HCT116 (cell line): ENCODE data around the gene MYDGF. TPM values are rescaled to one million over a fixed set of nuclear protein-coding genes. Genes with fewer than 3 reads are reported as not detected.

Experiments
- ATAC-seq: fragments of 200-7000 bp; cut with Tn5 transposase; 2 replicates; pipeline ENCODE4 v1.9.1; 2020; ENCODE audit warnings: mild to moderate bottlenecking, moderate library complexity
- BruUV-seq: library from RNA; stranded (reverse); fragments of 400-500 nt; replicated peaks from 2 replicates; lab custom pipeline; 2021; lab: Mats Ljungman, UMichigan
- CTCF ChIA-PET: fragments of 300-600 bp; sonication (Branson Sonifier 250); formaldehyde crosslinking; loops from one replicate; lab custom pipeline; 2021; ENCODE audit warnings: antibody characterized with exemption; lab: Charles Lee
- POLR2A ChIA-PET: fragments of 300-600, 350-600 bp; sonication (Branson Sonifier 250); formaldehyde crosslinking; loops from one replicate; lab custom pipeline; 2021; ENCODE audit warnings: antibody characterized with exemption; lab: Charles Lee
- RAD21 ChIA-PET, 2 experiments: fragments of 300-600 bp; sonication (Branson Sonifier 250); formaldehyde crosslinking; loops; one replicate each; lab custom pipeline; 2023; ENCODE audit warnings: low total read pairs in 2 of 2; ENCODE audit not compliant: uncharacterized antibody in 2 of 2, unreplicated experiment in 2 of 2, low non-redundant PET in 1 of 2; lab: Charles Lee
- DNase-seq: peaks from one replicate; pipeline ENCODE4 v3.0.0-alpha.2; 2010; ENCODE audit warnings: low read depth, low spot score
- H2AFZ ChIP-seq: fragments of 200-600 bp; shearing (Covaris generic), sonication (generic); 2 replicates; pipeline ENCODE4 v1.6.1; 2017; ENCODE audit warnings: low read depth, mixed run types, mixed read lengths, antibody characterized with exemption, low read length; ENCODE audit not compliant: poor library complexity, severe bottlenecking
- H3K27ac ChIP-seq: 2 replicates; pipeline ENCODE4 v1.5.1; 2012; ENCODE audit warnings: low read depth, low read length
- H3K27me3 ChIP-seq: fragments of 200-600 bp; sonication (generic); 2 replicates; pipeline ENCODE4 v1.6.1; 2016; ENCODE audit warnings: mixed run types, low read length, mixed read lengths; ENCODE audit not compliant: insufficient read depth
- H3K36me3 ChIP-seq, 2 experiments: fragments of 200-500 bp in 1 of 2; fragments of 200-600 bp in 1 of 2; sonication (Bioruptor generic) in 1 of 2; sonication (generic) in 1 of 2; 2 replicates each; pipeline versions ENCODE4 v1.5.1 to v1.6.1; 2014 to 2016; ENCODE audit warnings: low read length in 2 of 2, inconsistent platforms in 1 of 2, mixed read lengths in 1 of 2, mixed run types in 1 of 2; ENCODE audit not compliant: insufficient read depth in 2 of 2, control insufficient read depth in 1 of 2
- H3K4me1 ChIP-seq, 2 experiments: fragments of 200-600 bp in 1 of 2; sonication (generic) in 1 of 2; 2 replicates each; pipeline versions ENCODE4 v1.5.1 to v1.6.1; 2012 to 2017; ENCODE audit warnings: low read length in 2 of 2, inconsistent platforms in 1 of 2, mild to moderate bottlenecking in 1 of 2, mixed read lengths in 1 of 2, mixed run types in 1 of 2, moderate library complexity in 1 of 2; ENCODE audit not compliant: insufficient read depth in 2 of 2, control insufficient read depth in 1 of 2
- H3K4me2 ChIP-seq: fragments of 200-600 bp; sonication (generic); 2 replicates; pipeline ENCODE4 v1.6.1; 2017; ENCODE audit warnings: mixed run types, low read length, mixed read lengths
- H3K4me3 ChIP-seq, 2 experiments: fragments of 200-600 bp in 1 of 2; sonication (generic) in 1 of 2; replicated peaks in 1 of 2; 2 replicates each; pipeline ENCODE4 v1.5.1; 2011 to 2016; ENCODE audit warnings: low read length in 2 of 2, control low read depth in 1 of 2, low read depth in 1 of 2, mild to moderate bottlenecking in 1 of 2, mixed read lengths in 1 of 2, mixed run types in 1 of 2
- H3K79me2 ChIP-seq: fragments of 200-600 bp; sonication (generic); 2 replicates; pipeline ENCODE4 v1.6.1; 2017; ENCODE audit warnings: mild to moderate bottlenecking, mixed run types, low read length, moderate library complexity, mixed read lengths; ENCODE audit not compliant: insufficient read depth
- H3K9ac ChIP-seq: fragments of 200-600 bp; sonication (generic); 2 replicates; pipeline ENCODE4 v1.6.1; 2016; ENCODE audit warnings: low read length, mixed read lengths
- H3K9me2 ChIP-seq: fragments of 200-600 bp; sonication (generic), shearing (Covaris generic); 2 replicates; pipeline ENCODE4 v1.6.1; 2017; ENCODE audit warnings: mixed run types, mild to moderate bottlenecking, moderate library complexity; ENCODE audit not compliant: insufficient read depth
- H3K9me3 ChIP-seq, 2 experiments: fragments of 200-500 bp in 1 of 2; fragments of 200-600 bp in 1 of 2; sonication (Bioruptor generic) in 1 of 2; sonication (generic) in 1 of 2; 2 replicates each; pipeline ENCODE4 v1.6.1; 2014 to 2017; ENCODE audit warnings: low read length in 2 of 2, mixed read lengths in 2 of 2, inconsistent platforms in 1 of 2, low read depth in 1 of 2, mild to moderate bottlenecking in 1 of 2, mixed run types in 1 of 2, moderate library complexity in 1 of 2; ENCODE audit not compliant: control insufficient read depth in 1 of 2, insufficient read depth in 1 of 2
- H4K20me1 ChIP-seq: fragments of 200-600 bp; sonication (generic), shearing (Covaris generic); 2 replicates; pipeline ENCODE4 v1.6.1; 2017; ENCODE audit warnings: mixed run types, mild to moderate bottlenecking, moderate library complexity; ENCODE audit not compliant: insufficient read depth
- CEBPB ChIP-seq: IDR thresholded peaks from 2 replicates; pipeline ENCODE4 v1.6.1; 2012; ENCODE audit warnings: low read depth
- EGR1 ChIP-seq: IDR thresholded peaks from 2 replicates; pipeline ENCODE4 v1.6.1; 2012; ENCODE audit warnings: low read depth
- EZH2phosphoT487 ChIP-seq: fragments of 200-600 bp; IDR thresholded peaks from 2 replicates; pipeline ENCODE4 v1.6.1; 2018; ENCODE audit warnings: antibody characterized with exemption, borderline replicate concordance
- JUND ChIP-seq: IDR thresholded peaks from 2 replicates; pipeline ENCODE4 v1.6.1; 2012
- POLR2AphosphoS5 ChIP-seq: IDR thresholded peaks from 2 replicates; pipeline ENCODE4 v1.6.1; 2011; ENCODE audit warnings: mild to moderate bottlenecking, low read depth, low read length, moderate library complexity
- SP1 ChIP-seq: IDR thresholded peaks from 2 replicates; pipeline ENCODE4 v1.6.1; 2012; ENCODE audit warnings: low read depth
- SRF ChIP-seq: IDR thresholded peaks from 2 replicates; pipeline ENCODE4 v1.6.1; 2012; ENCODE audit warnings: low read depth
- TCF7L2 ChIP-seq: IDR thresholded peaks from 2 replicates; pipeline ENCODE4 v1.7.0; 2011; ENCODE audit warnings: borderline replicate concordance, inconsistent platforms; ENCODE audit not compliant: insufficient read depth, insufficient read length; ENCODE audit errors: extremely low read depth
- YY1 ChIP-seq: IDR thresholded peaks from 2 replicates; pipeline ENCODE4 v1.6.1; 2011; ENCODE audit warnings: low read length, low read depth, moderate library complexity, mild to moderate bottlenecking; ENCODE audit not compliant: insufficient replicate concordance; ENCODE audit errors: extremely low read depth
- ZFX ChIP-seq: fragments of 450-650 bp; IDR thresholded peaks from 2 replicates; pipeline ENCODE4 v1.6.1; 2017
- ZNF274 ChIP-seq: fragments of 200-500 bp; sonication (Bioruptor generic); IDR thresholded peaks from 2 replicates; pipeline ENCODE4 v1.6.1; 2014; ENCODE audit warnings: mild to moderate bottlenecking, low read depth, low read length, inconsistent platforms
- intact Hi-C: fragments of 100-400 bp; cut with micrococcal nuclease; formaldehyde crosslinking; loops from 2 replicates; pipeline ENCODE4 v1.10.0; 2022
- total RNA-seq: library from RNA; stranded (reverse); gene quantifications from one replicate; pipeline ENCODE4 v1.2.1, GENCODE V29; 2021; ENCODE audit not compliant: unreplicated experiment
- TF ChIP-seq, protein P1 (sequence below): IDR thresholded peaks from 2 replicates; pipeline ENCODE4 v1.6.1; 2012
- TF ChIP-seq, protein P2 (sequence below): IDR thresholded peaks from 2 replicates; pipeline ENCODE4 v1.6.1; 2011; ENCODE audit warnings: mild to moderate bottlenecking, low read length, moderate library complexity; ENCODE audit not compliant: insufficient replicate concordance; ENCODE audit errors: extremely low read depth

The MYDGF gene
- total RNA-seq, 1 experiment from 2014 or later = 110 TPM

DNA sequence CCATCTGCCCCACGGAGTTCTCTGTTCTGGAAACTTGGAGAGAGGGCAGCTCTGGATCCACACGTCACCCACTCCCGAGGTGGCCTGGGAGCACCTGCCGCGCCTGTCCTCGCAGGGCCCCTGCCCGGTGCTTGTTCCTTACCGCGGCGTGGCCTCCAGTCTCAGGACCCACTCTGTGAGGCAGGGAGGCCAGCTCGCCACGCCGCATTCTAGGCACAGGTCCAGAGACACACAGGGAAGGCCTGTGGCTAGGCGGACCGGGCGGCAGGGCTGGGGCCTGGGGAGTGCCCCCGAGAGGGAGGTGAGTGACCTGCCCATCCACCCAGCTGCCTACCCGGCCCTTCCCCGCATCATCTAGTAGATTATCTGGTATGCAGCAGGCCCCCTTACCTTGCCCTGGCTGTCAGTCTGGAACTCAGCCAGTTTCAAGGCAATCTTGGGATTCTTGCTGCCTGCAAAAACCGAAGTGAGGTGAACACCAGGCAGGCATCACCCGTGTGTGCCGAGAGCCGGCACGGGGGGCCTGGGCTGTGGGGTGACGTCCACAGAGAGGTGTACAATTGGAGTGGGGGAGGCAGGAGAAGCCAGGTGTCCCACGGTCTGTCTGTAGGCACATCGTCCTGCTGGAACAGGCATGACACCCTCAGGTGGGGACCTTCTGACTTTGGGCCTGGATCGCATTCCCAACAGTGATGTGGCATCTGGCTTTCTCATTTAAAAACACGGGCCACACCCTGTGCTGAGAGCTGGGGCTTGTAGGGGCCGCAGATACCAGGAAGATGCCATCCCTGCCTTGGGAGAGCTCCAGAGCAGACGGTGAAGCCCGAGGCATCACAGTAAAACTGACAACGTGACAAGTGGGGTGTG is 29.9 kb upstream of the MYDGF start:
- TF ChIP-seq CEBPB (no peak), ZFX (no peak), TCF7L2 (no peak), SRF (no peak), JUND (no peak), ZNF274 (no peak), SP1 (no peak), EGR1 (no peak), EZH2phosphoT487 (no peak), YY1 (no peak), POLR2AphosphoS5 (no peak)
- TF ChIP-seq, protein P1, sequence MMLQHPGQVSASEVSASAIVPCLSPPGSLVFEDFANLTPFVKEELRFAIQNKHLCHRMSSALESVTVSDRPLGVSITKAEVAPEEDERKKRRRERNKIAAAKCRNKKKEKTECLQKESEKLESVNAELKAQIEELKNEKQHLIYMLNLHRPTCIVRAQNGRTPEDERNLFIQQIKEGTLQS = no peak
- TF ChIP-seq, protein P2, sequence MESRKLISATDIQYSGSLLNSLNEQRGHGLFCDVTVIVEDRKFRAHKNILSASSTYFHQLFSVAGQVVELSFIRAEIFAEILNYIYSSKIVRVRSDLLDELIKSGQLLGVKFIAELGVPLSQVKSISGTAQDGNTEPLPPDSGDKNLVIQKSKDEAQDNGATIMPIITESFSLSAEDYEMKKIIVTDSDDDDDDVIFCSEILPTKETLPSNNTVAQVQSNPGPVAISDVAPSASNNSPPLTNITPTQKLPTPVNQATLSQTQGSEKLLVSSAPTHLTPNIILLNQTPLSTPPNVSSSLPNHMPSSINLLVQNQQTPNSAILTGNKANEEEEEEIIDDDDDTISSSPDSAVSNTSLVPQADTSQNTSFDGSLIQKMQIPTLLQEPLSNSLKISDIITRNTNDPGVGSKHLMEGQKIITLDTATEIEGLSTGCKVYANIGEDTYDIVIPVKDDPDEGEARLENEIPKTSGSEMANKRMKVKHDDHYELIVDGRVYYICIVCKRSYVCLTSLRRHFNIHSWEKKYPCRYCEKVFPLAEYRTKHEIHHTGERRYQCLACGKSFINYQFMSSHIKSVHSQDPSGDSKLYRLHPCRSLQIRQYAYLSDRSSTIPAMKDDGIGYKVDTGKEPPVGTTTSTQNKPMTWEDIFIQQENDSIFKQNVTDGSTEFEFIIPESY = no peak
- H3K36me3 ChIP-seq = peaks cover 14 to 46% of the 10 kb centered on the region in 2 experiments
- no peaks in the 10 kb centered on the region for H3K79me2 ChIP-seq
- no peak overlapping the region for H3K4me2 ChIP-seq
- ATAC-seq (no peak), DNase-seq (no peak)
- H3K27me3 ChIP-seq = no peaks in the 10 kb centered on the region
- H3K27ac ChIP-seq = no peak overlapping the region
- peaks cover under 1 to 6% of the 10 kb centered on the region in 2 experiments; a peak in 3 of 4 replicates for H3K4me1 ChIP-seq
- no peaks in the 10 kb centered on the region for H3K9me3 ChIP-seq
- H3K4me3 ChIP-seq = no peak overlapping the region
- RAD21 ChIA-PET = no interaction called here
- no peaks in the 10 kb centered on the region for H4K20me1 ChIP-seq
- intact Hi-C loops = no loop called here
- H2AFZ ChIP-seq = no peak overlapping the region
- BruUV-seq = no TSS peak
- H3K9ac ChIP-seq = no peak overlapping the region
- POLR2A ChIA-PET = no interaction called here
- CTCF ChIA-PET = interaction anchor here (1.4 kb wide), 1 partner anchor 23 kb away, joined by 3 read pairs; no protein-coding TSS in a partner anchor
- no peaks in the 10 kb centered on the region for H3K9me2 ChIP-seq
